Uterus (tissue), 4 donors: ENCODE results near the gene MACC1. TPM values are rescaled to one million over a fixed set of nuclear protein-coding genes. Genes with fewer than 3 reads are reported as not detected.

ENCODE experiments used
- DNase-seq, 2 donors: peaks; one replicate each; pipeline ENCODE4 v3.0.0-alpha.2; 2019 to 2020
- H3K27ac ChIP-seq, 2 donors: fragments of 200-600 bp; sonication (generic); 1 replicate in 1 of 2; 2 replicates in 1 of 2; pipeline ENCODE4 v1.5.1; 2016 to 2018
- H3K27me3 ChIP-seq, 2 donors: fragments of 200-600 bp; sonication (generic); one replicate each; pipeline ENCODE4 v1.5.1; 2018 to 2019; ENCODE audit warnings: control low read depth in 1 of 2
- H3K36me3 ChIP-seq, 2 donors: fragments of 200-600 bp; sonication (generic); one replicate each; pipeline ENCODE4 v1.5.1; 2019; ENCODE audit warnings: control low read depth in 1 of 2
- H3K4me1 ChIP-seq, 2 donors: fragments of 200-600 bp; sonication (generic); one replicate each; pipeline ENCODE4 v1.5.1; 2018 to 2019; ENCODE audit warnings: control low read depth in 1 of 2
- H3K4me3 ChIP-seq, 2 donors: fragments of 200-600 bp; sonication (generic); 1 replicate in 1 of 2; 2 replicates in 1 of 2; pipeline ENCODE4 v1.5.1; 2018 to 2019; ENCODE audit warnings: mild to moderate bottlenecking in 1 of 2
- H3K9me3 ChIP-seq, 2 donors: fragments of 200-600 bp; sonication (generic); one replicate each; pipeline ENCODE4 v1.5.1; 2019; ENCODE audit warnings: control low read depth in 1 of 2
- CTCF ChIP-seq, 4 experiments: fragments of 200-600 bp in 2 of 4; fragments of 450-650 bp in 2 of 4; sonication (generic) in 2 of 4; IDR thresholded peaks; one replicate each; pipeline ENCODE4 v1.5.1; 2016 to 2019; ENCODE audit warnings: antibody characterized with exemption in 4 of 4, mild to moderate bottlenecking in 2 of 4, moderate library complexity in 1 of 4
- POLR2A ChIP-seq, 2 donors: fragments of 450-650 bp; IDR thresholded peaks; one replicate each; pipeline ENCODE4 v1.6.1; 2016; ENCODE audit warnings: antibody characterized with exemption in 2 of 2, mild to moderate bottlenecking in 1 of 2, moderate library complexity in 1 of 2
- intact Hi-C: fragments of 100-400 bp; cut with DNase I; formaldehyde crosslinking; loops from one replicate; pipeline ENCODE4 v1.15.1; 2023; ENCODE audit warnings: low total_unique reads
- total RNA-seq, 4 donors: library from RNA; depleted of rRNA in 3 of 4; stranded (reverse); fragments of >200 nt in 3 of 4; gene quantifications; one replicate each; pipeline versions ENCODE4 v1.1.0 to v1.2.4, GENCODE V29; 2014 to 2023
- donor health status: DM: yes; HTN: yes; CAD: no.

MACC1 gene
- total RNA-seq, 4 donors from 2014 or later = 1.0 to 23.9 (median 1.5) TPM; not detected in 1

GRCh38 chr7:20249920-20250319 is 32.7 kb upstream of the MACC1 start:
- H3K27ac ChIP-seq = no peak overlapping the region
- no peaks in the 10 kb centered on the region for H3K9me3 ChIP-seq
- intact Hi-C loops = no loop called here
- no peaks in the 10 kb centered on the region for H3K4me1 ChIP-seq
- TF ChIP-seq CTCF (IDR thresholded peaks at IDR 0.05) (no peak), POLR2A (IDR thresholded peaks at IDR 0.05) (no peak)
- DNase-seq = no peak
- no peak overlapping the region for H3K4me3 ChIP-seq
- no peaks in the 10 kb centered on the region for H3K36me3 ChIP-seq
- H3K27me3 ChIP-seq = no peaks in the 10 kb centered on the region

GRCh38 chr7:20249376-20249775 is 32.2 kb upstream of the MACC1 start:
- no peaks in the 10 kb centered on the region for H3K36me3 ChIP-seq
- H3K9me3 ChIP-seq = no peaks in the 10 kb centered on the region
- H3K4me3 ChIP-seq = no peak overlapping the region
- intact Hi-C loops = no loop called here
- DNase-seq = no peak
- H3K27me3 ChIP-seq = no peaks in the 10 kb centered on the region
- TF ChIP-seq CTCF (IDR thresholded peaks at IDR 0.05) = no peak
- TF ChIP-seq POLR2A (IDR thresholded peaks at IDR 0.05) = no peak
- no peaks in the 10 kb centered on the region for H3K4me1 ChIP-seq
- H3K27ac ChIP-seq = no peak overlapping the region

- H3K4me1 ChIP-seq = no peaks in the 10 kb centered on the region
- H3K27me3 ChIP-seq = no peaks in the 10 kb centered on the region
- no peak overlapping the region for H3K27ac ChIP-seq
- TF ChIP-seq CTCF (IDR thresholded peaks at IDR 0.05) (no peak), POLR2A (IDR thresholded peaks at IDR 0.05) (no peak)
- no peaks in the 10 kb centered on the region for H3K9me3 ChIP-seq
- no peak for DNase-seq
- no peaks in the 10 kb centered on the region for H3K36me3 ChIP-seq
- no peak overlapping the region for H3K4me3 ChIP-seq
- intact Hi-C loops = no loop called here
Observed at GRCh38 chr7:20246236-20246635, 29.1 kb upstream of the MACC1 start.

- Histone ChIP-seq H3K27ac (no peak overlapping the region), H3K9me3 (no peaks in the 10 kb centered on the region), H3K27me3 (no peaks in the 10 kb centered on the region), H3K36me3 (no peaks in the 10 kb centered on the region), H3K4me3 (no peak overlapping the region), H3K4me1 (no peaks in the 10 kb centered on the region)
- intact Hi-C loops = no loop called here
- no peak for TF ChIP-seq CTCF (IDR thresholded peaks at IDR 0.05)
- TF ChIP-seq POLR2A (IDR thresholded peaks at IDR 0.05) = no peak
- no peak for DNase-seq
Observed at GRCh38 chr7:20244334-20245120, 27.3 kb upstream of the MACC1 start.

GRCh38 chr7:20241911-20242261 is 24.7 kb upstream of the MACC1 start:
- no peaks in the 10 kb centered on the region for H3K27me3 ChIP-seq
- intact Hi-C loops = no loop called here
- DNase-seq = no peak
- H3K4me3 ChIP-seq = no peak overlapping the region
- H3K27ac ChIP-seq = no peak overlapping the region
- H3K9me3 ChIP-seq = no peaks in the 10 kb centered on the region
- H3K36me3 ChIP-seq = no peaks in the 10 kb centered on the region
- no peaks in the 10 kb centered on the region for H3K4me1 ChIP-seq
- TF ChIP-seq CTCF (IDR thresholded peaks at IDR 0.05) (no peak), POLR2A (IDR thresholded peaks at IDR 0.05) (no peak)
